OCI-LY7 (cell line): ENCODE data around the gene MMP24OS. TPM values are rescaled to one million over a fixed set of nuclear protein-coding genes. Genes with fewer than 3 reads are reported as not detected.

Source experiments
- BruUV-seq: library from RNA; stranded (reverse); fragments of 400-500 nt; replicated peaks from 2 replicates; lab custom pipeline; 2021; lab: Mats Ljungman, UMichigan
- CTCF ChIA-PET: fragments of 300-600 bp; sonication (Branson Sonifier 250); formaldehyde crosslinking; loops from one replicate; lab custom pipeline; 2022; ENCODE audit warnings: antibody characterized with exemption; ENCODE audit not compliant: unreplicated experiment; lab: Charles Lee
- POLR2A ChIA-PET: fragments of 300-600 bp; sonication (Branson Sonifier 250); formaldehyde crosslinking; loops from one replicate; lab custom pipeline; 2022; ENCODE audit warnings: antibody characterized with exemption; lab: Charles Lee
- DNase-seq: peaks from one replicate; pipeline ENCODE4 v3.0.0-alpha.2; 2015; ENCODE audit warnings: low spot score
- H2AFZ ChIP-seq: fragments of 200-600 bp; sonication (generic), shearing (Covaris generic); 2 replicates; pipeline ENCODE4 v1.6.1; 2014; ENCODE audit warnings: mild to moderate bottlenecking, antibody characterized with exemption, low read length, moderate library complexity
- H3K27ac ChIP-seq: fragments of 200-600 bp; sonication (generic); 2 replicates; pipeline ENCODE4 v1.5.1; 2014; ENCODE audit warnings: mixed run types, low read depth, mild to moderate bottlenecking, moderate library complexity, low read length, inconsistent platforms; ENCODE audit not compliant: poor library complexity, severe bottlenecking
- H3K36me3 ChIP-seq: fragments of 200-600 bp; sonication (generic); 2 replicates; pipeline ENCODE4 v1.6.1; 2014; ENCODE audit warnings: mild to moderate bottlenecking, antibody characterized with exemption, low read length, moderate library complexity, mixed read lengths; ENCODE audit not compliant: insufficient read depth
- H3K4me1 ChIP-seq: fragments of 200-600 bp; sonication (generic); 2 replicates; pipeline ENCODE4 v1.5.1; 2014; ENCODE audit warnings: mild to moderate bottlenecking, low read length; ENCODE audit not compliant: insufficient read depth, poor library complexity, severe bottlenecking
- H3K4me2 ChIP-seq: fragments of 200-600 bp; sonication (generic); 2 replicates; pipeline ENCODE4 v1.6.1; 2014; ENCODE audit warnings: mild to moderate bottlenecking, low read length
- H3K4me3 ChIP-seq: fragments of 200-600 bp; sonication (generic); 2 replicates; pipeline ENCODE4 v1.5.1; 2014; ENCODE audit warnings: mild to moderate bottlenecking, low read depth, low read length; ENCODE audit not compliant: poor library complexity, severe bottlenecking
- H3K79me2 ChIP-seq: fragments of 200-600 bp; sonication (generic); 2 replicates; pipeline ENCODE4 v1.6.1; 2016; ENCODE audit warnings: low read depth, mild to moderate bottlenecking, low read length, moderate library complexity, mixed read lengths; ENCODE audit not compliant: insufficient read depth
- H3K9me2 ChIP-seq: fragments of 200-600 bp; sonication (generic); 2 replicates; pipeline ENCODE4 v1.6.1; 2016; ENCODE audit warnings: mild to moderate bottlenecking, low read length, mixed read lengths; ENCODE audit not compliant: insufficient read depth
- H3K9me3 ChIP-seq: fragments of 200-600 bp; sonication (generic); 2 replicates; pipeline ENCODE4 v1.6.1; 2014; ENCODE audit warnings: mild to moderate bottlenecking, mixed run types, low read length, mixed read lengths
- H4K20me1 ChIP-seq: fragments of 200-600 bp; sonication (generic); 2 replicates; pipeline ENCODE4 v1.6.1; 2014; ENCODE audit warnings: mild to moderate bottlenecking, antibody characterized with exemption, low read length, moderate library complexity, mixed read lengths; ENCODE audit not compliant: insufficient read depth
- EZH2phosphoT487 ChIP-seq: fragments of 200-600 bp; sonication (generic); IDR thresholded peaks from 2 replicates; pipeline ENCODE4 v1.6.1; 2018; ENCODE audit warnings: low read depth, borderline replicate concordance, mild to moderate bottlenecking, mixed run types, antibody characterized with exemption, low read length, moderate library complexity, mixed read lengths
- intact Hi-C: fragments of 100-400 bp; cut with micrococcal nuclease; formaldehyde crosslinking; loops from one replicate; pipeline ENCODE4 v1.10.0; 2022; ENCODE audit not compliant: unreplicated experiment
- total RNA-seq, 2 experiments: library from RNA; depleted of rRNA in 1 of 2; stranded (reverse); fragments of >200 nt in 1 of 2; shearing (Covaris generic) in 1 of 2; gene quantifications; 2 replicates each; pipeline ENCODE4 v1.2.3, GENCODE V29; 2014 to 2022
- TF ChIP-seq, protein P1 (sequence below): fragments of 200-600 bp; sonication (generic); conservative IDR thresholded peaks from 2 replicates; pipeline ENCODE4 v1.5.1; 2014; ENCODE audit warnings: mild to moderate bottlenecking, antibody characterized with exemption, low read length, moderate library complexity, mixed read lengths

The MMP24OS gene
- total RNA-seq, 2 experiments from 2014 or later, result 14.8 to 44.6 TPM

DNA sequence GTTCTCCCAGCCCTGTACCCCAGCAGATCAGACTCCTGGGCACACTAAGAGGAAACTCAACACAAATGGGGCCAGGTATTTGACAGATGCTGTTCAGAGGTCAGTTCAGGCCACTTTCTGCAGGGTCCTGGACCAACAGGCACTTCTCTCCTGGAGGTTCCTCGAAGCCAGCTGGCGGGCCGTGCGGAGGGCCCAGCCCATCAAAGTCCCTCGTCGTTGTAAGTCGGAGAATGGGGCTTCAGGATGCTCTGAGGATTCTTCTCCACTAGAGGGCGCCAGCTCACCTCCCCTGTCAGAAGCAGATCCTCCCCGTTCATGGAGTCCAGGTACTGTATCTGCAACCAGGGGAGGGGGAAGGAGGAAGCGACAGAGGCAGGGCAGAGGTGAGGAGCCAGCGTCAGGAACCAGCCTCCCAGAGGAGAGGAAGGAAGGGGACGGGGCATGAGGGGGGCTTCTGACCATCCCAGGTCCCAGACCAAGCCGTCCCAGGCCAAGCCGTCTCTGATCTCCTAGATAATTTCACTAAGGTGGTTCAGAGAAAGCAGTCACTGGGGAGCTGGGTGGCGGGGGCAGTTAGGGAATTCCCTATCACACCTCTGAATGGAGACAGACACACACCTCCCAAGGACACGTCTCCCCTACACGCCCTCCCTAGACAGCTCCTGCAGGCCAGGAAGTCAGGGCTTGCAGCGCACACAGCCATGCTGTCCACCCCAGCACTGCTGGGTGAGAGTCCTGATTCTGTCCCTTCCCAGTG is 26.0 kb upstream of the MMP24OS start:
- BruUV-seq, result no TSS peak
- no peak for TF ChIP-seq EZH2phosphoT487
- TF ChIP-seq, protein P1, sequence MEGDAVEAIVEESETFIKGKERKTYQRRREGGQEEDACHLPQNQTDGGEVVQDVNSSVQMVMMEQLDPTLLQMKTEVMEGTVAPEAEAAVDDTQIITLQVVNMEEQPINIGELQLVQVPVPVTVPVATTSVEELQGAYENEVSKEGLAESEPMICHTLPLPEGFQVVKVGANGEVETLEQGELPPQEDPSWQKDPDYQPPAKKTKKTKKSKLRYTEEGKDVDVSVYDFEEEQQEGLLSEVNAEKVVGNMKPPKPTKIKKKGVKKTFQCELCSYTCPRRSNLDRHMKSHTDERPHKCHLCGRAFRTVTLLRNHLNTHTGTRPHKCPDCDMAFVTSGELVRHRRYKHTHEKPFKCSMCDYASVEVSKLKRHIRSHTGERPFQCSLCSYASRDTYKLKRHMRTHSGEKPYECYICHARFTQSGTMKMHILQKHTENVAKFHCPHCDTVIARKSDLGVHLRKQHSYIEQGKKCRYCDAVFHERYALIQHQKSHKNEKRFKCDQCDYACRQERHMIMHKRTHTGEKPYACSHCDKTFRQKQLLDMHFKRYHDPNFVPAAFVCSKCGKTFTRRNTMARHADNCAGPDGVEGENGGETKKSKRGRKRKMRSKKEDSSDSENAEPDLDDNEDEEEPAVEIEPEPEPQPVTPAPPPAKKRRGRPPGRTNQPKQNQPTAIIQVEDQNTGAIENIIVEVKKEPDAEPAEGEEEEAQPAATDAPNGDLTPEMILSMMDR, result peak; percentile 98
- Histone ChIP-seq H2AFZ (no peak overlapping the region), H3K9me3 (no peaks in the 10 kb centered on the region), H3K4me2 (no peak overlapping the region), H4K20me1 (no peaks in the 10 kb centered on the region), H3K4me3 (no peak overlapping the region), H3K27ac (no peak overlapping the region), H3K9me2 (no peaks in the 10 kb centered on the region), H3K4me1 (peaks cover 5% of the 10 kb centered on the region), H3K36me3 (no peaks in the 10 kb centered on the region; the same call in 1 of the 2 replicates), H3K79me2 (no peaks in the 10 kb centered on the region)
- intact Hi-C loops, result loop anchor here (1.0 to 2.0 kb wide), 2 partner anchors 25 to 135 kb away; no protein-coding TSS in a partner anchor
- ChIA-PET POLR2A (interaction anchor here (1.2 kb wide), 1 partner anchor 27 kb away, joined by 3 read pairs; no protein-coding TSS in a partner anchor), CTCF (interaction anchor here (0.6 to 0.8 kb wide), 4 partner anchors 135 to 187 kb away, joined by 3 to 9 read pairs (median 3); no protein-coding TSS in a partner anchor)
- peak; percentile 89 for DNase-seq

DNA sequence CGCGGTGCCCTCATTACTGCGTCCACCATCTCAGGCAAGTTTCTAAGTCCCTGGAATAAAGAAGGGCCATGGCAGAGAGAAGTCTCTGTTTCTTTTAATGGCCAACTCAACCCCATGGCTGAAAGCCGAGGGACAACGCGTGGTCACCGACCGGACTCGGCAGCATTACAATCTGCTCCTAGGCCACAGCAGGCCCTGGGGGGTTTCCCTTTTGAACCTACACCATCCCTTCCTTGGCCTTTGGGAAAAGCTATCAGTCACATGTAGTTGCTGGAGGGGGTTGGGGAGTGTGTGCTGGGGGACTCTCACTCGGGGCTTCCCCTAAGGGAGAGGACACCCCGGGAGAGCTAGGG is 25.4 kb upstream of the MMP24OS start:
- no peak for DNase-seq
- Histone ChIP-seq H3K36me3 (no peaks in the 10 kb centered on the region; the same call in 1 of the 2 replicates), H3K9me2 (no peaks in the 10 kb centered on the region), H3K9me3 (no peaks in the 10 kb centered on the region), H4K20me1 (no peaks in the 10 kb centered on the region), H3K27ac (no peak overlapping the region), H3K4me3 (no peak overlapping the region), H3K4me1 (peaks cover 5% of the 10 kb centered on the region), H2AFZ (no peak overlapping the region), H3K79me2 (no peaks in the 10 kb centered on the region), H3K4me2 (no peak overlapping the region)
- ChIA-PET CTCF (interaction anchor here (0.6 kb wide), 1 partner anchor 238 kb away, joined by 3 read pairs; no protein-coding TSS in a partner anchor), POLR2A (no interaction called here)
- TF ChIP-seq, protein P1, result no peak
- no peak for TF ChIP-seq EZH2phosphoT487
- intact Hi-C loops, result no loop called here
- BruUV-seq, result no TSS peak
